HG03196 (cell line): ENCODE data around the gene ATOH8.

Experiments used
- ATAC-seq: cut with Tn5 transposase; IDR thresholded peaks from one replicate; pipeline ENCODE4 v1.9.1; 2021; ENCODE audit not compliant: unreplicated experiment

Gene ATOH8

GRCh38 chr2:85769236-85769982 lies 15.6 kb downstream of the ATOH8 start:
- no peak for ATAC-seq

- no peak for ATAC-seq
Observed at GRCh38 chr2:85769983-85770362, 16.2 kb downstream of the ATOH8 start.

- no peak for ATAC-seq
Observed at GRCh38 chr2:85770369-85770768, 16.6 kb downstream of the ATOH8 start.

GRCh38 chr2:85770786-85771409 lies 17.1 kb downstream of the ATOH8 start:
- no peak for ATAC-seq

- ATAC-seq, result no peak
Observed at GRCh38 chr2:85771486-85771885, 17.7 kb downstream of the ATOH8 start.

- no peak for ATAC-seq
Observed at GRCh38 chr2:85772019-85772745, 18.4 kb downstream of the ATOH8 start.

- no peak for ATAC-seq
Observed at GRCh38 chr2:85772841-85773491, 19.2 kb downstream of the ATOH8 start.

GRCh38 chr2:85773692-85774091 lies 19.9 kb downstream of the ATOH8 start:
- ATAC-seq, result no peak

- no peak for ATAC-seq
Observed at GRCh38 chr2:85774126-85774978, 20.6 kb downstream of the ATOH8 start.

- ATAC-seq, result no peak
Observed at GRCh38 chr2:85775406-85776381, 21.9 kb downstream of the ATOH8 start.

- ATAC-seq, result no peak
Observed at GRCh38 chr2:85776672-85777071, 22.9 kb downstream of the ATOH8 start.

GRCh38 chr2:85777441-85777861 lies 23.7 kb downstream of the ATOH8 start:
- ATAC-seq, result no peak

GRCh38 chr2:85778646-85779379 lies 25.0 kb downstream of the ATOH8 start:
- no peak for ATAC-seq

GRCh38 chr2:85779641-85780315 lies 26.0 kb downstream of the ATOH8 start:
- ATAC-seq, result no peak

GRCh38 chr2:85780316-85781012 lies 26.7 kb downstream of the ATOH8 start:
- no peak for ATAC-seq

GRCh38 chr2:85781013-85781332 lies 27.2 kb downstream of the ATOH8 start:
- no peak for ATAC-seq

GRCh38 chr2:85783796-85784195 lies 30.0 kb downstream of the ATOH8 start:
- ATAC-seq, result no peak

- ATAC-seq, result no peak
Observed at GRCh38 chr2:85784474-85784986, 30.7 kb downstream of the ATOH8 start.
